Hypothalamus (tissue), 51 donors: ENCODE data around the gene LYPD1.

Experiments
- DNase-seq, 51 donors: peaks; one replicate each; lab custom pipeline; 2025; lab: John Stamatoyannopoulos, UW

The LYPD1 gene

DNA sequence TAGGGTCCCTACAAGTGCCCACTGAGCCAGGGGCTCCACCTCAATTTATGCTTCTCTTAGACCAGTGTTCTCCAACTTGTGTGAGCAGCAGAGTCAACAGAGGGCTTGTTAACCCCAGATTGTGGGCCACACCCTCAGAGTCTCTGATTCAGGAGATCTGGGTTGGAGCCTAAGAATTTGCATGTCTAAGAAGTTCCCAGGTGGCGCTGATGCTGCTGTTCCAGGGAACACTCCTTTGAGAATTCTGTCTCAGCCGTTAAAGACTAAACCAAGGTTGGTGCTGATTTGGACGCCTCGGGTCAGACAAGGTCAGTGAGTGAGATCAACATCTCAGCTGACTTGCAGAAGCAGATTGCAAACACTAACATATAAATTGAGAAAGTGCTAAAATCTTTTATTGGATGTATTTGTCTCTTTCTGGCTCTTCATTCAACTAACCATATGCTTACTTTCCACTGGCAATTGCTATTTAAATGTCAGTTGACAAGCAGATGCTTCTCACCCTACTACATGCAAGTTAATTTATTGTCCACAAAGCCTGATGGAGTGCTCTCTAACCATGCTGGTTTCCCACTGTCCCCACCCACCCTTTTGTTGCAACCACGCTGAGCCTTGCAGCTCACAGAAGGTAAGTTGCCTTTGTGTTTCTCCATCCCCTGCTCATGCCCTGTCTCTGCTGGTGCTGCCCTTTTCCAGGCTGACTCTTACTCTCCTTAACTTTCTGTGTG lies 31.5 kb downstream of the LYPD1 start:
- no peak for DNase-seq

DNA sequence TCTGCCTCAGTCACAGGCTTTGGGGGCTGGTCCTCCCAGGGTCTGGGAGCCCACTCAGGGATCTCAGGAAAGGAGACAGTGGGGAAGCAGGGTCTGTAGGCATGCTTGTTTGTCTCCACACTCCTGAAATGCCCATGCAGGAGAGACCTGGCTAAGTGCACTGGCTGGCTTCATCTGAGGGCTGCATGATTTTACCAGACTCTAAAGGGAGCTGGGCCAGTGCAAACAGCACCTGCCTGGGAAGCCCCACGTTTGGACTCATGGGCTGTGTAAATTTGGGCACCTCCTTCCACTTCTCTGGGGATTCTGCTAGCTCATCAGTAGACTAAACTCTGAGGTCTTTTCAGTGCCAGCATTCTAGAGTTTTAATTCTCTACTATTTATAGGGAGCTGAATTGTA lies 33.7 kb downstream of the LYPD1 start:
- no peak for DNase-seq

DNA sequence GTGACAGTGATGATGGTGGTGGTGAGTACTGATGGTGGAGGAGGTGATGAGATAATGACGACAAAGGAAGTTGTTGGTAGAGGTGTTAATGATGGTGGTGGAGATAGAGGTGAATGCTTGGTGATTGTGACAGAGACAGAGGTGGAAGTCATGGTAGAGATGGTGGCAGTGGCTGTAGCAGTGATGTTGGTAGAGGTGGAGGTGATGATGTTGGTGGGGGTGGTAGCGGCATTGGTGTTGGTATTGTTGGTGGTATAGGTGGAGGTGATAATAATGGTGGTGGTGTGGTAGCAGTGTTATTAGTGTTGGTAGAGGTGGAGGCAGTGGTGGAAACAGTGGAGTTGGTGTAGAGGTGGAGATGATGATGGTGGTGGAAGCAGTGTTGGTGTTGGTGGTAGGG lies 36.4 kb downstream of the LYPD1 start:
- DNase-seq = no peak

DNA sequence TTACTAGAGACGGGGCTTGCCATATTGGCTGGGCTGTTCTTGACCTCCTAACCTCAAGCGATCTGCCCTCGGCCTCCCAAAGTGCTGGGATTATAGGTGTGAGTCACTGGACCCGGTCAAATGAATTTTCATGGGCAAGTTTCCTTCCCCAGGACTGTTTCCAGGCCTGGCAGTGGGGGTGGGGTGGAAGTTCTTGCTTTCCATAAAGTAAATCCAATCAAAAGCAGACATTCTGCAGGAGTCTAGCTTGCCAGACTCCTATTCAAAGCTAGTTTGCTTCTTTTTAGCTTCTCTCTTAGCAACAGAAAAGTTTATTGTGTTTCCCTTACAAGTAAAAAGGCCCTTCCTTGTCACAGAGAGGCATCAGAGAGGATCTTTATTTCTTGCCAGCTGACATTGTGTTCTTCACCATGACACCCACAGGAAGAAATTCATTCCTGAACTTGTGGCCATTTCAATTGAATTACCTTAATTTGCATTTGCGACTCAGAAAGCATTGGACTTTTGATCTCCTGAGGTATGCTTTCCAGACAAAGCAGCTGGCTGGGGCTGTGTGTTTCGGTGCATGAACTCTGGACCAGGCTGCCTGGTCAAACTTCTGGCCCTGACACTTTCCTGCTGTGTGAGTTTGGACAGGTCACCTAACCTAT lies 37.9 kb downstream of the LYPD1 start:
- DNase-seq = peak in 35 of 51 donors; percentile 5 to 83 (median 51)

DNA sequence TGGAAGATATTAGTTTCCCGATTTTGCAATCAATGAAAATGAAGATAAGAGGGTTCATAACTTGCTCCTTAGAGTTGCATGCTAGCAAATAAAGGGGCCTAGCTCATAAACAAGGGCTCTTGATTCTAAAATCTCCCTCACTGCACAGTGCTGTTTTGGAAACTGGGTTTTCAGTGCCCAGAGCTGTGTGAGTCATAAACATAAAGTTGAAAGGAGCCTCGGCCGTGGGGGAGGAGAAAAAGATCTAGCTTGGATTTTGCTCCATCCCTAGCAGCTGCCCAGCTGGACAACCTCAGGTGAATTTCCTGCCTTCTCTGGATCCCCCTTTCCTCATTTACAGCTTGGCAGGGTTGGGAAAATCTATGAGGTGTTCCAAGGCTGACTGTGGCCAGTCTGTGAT lies 42.5 kb downstream of the LYPD1 start:
- DNase-seq = no peak

DNA sequence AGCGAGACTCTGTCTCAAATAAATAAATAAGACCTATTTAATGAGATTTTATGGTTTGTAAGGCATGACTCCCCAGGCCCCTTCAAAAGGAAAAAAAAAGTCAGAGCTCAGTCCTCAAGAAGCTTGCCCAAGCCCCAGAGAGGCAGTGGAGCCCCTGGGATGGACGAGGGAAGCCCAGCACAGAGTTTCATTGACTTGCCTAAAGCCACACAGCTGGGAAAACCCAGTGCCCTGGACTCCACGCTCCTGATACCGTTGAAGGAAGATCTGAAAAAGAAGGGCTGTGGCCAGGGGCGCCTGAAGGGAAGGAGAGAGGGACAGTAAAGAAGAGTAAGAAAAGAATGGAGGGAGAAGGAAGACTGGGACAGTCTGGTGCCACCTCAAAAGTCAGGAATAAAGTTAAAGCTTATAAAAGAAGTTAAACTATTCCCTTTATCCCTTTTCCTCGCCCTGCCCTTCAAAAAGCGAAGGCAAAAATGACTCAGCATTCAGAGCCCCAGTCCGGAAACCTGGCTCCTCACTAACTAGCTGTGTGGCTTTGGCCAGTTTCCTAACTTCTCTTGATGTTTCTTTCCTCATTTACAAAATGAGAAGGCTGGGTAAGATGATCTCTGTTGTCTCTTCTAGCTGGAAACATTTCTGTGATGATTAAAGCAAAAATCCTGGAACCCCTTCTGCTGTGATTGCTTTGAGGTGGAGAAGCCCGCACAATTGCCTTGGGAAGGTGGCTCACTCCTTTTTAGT lies 46.7 kb downstream of the LYPD1 start:
- no peak for DNase-seq

DNA sequence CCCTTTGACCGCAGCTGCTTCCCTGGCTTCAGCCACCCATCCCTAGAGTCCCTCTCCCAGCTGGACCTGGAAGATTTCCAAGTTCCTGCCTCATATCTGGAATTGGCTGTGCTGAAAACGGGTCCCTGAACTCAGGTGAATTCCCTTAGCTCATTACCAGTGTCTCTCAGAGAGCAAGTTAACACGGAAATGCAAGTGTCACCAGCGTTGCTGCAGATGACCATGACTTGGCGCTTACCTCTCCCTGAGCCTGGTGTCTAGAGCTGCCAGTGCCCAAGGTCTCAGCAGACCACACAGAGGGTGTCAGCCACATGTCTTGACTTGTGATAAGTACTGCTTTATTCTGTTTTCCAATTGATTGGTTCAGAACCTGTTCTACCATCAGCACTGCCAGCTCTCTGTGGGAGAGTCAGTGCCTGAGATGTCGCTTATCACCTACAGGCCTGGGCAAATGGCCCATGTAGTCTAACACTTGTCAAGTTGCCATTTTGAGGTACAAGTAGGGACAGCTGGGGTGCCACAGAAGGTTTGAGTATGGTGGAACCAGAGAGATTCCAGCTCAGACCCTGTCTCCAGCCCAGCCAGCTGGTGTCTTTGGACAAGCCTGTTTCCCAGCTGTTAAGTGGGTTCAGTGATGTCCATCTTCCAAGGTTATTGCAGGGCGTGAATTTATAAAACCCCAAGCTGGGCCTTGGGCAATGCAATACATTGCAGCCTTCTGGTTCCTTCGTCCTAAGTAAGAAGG lies 48.7 kb downstream of the LYPD1 start:
- DNase-seq = no peak

DNA sequence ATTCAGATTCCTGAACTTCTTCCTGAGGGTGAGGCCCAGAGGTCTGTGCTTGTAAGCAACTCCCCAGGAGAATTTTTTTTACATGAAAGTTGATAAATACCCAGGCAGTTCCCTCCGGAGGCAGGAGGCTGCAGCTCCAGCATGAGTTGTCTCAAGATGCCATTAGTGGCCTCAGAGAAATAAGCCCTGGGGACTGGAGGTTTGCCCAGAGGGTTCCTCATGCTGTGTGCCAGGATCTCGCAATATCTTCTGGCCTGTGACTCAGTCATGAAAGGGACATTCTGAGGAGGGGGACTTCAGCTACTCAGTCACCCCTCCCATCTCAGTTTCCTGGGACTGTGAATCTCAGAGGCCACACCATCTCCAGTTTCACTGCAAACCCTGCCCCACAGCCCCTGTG lies 49.9 kb downstream of the LYPD1 start:
- peak in 4 of 51 donors; percentile 8 to 29 (median 20) for DNase-seq

DNA sequence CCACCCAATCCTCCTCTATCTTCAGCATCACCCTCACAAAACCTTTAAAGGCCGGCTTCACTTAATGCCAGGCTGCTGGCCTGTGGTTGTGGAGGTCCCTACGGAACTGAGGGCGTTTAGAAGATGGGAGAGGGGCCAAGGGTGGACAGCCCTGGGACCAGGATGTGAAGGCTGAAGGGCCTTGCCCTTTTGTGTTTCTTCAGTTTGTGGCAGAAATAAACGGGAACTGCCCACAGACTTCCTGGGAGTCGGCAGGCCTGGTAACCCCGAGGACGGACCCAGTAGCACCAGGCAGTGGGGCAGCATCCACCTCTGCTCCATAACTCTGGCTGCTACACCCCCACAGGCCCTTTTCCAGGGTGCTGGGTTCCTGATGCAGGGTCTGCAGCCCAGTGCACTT lies 51.3 kb downstream of the LYPD1 start:
- no peak for DNase-seq

DNA sequence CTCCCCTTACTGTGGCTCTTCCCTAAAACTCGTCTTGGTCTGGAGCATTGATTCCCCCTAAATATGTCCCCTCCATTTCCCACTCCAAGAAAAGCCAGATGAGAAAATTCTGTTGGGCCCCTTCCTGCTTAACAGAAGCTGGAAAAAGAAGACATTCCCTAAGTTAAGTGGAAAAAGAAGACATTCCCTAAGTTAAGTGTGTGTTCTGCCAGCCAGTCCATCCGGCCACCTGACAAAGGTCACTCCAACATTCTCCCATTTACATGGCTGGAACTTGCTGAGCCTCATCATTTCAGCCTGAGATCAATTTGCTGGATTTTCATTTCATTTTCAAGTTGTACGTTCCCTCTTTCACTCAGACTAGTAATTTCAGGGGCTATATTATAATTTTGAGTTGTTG lies 52.0 kb downstream of the LYPD1 start:
- no peak for DNase-seq

DNA sequence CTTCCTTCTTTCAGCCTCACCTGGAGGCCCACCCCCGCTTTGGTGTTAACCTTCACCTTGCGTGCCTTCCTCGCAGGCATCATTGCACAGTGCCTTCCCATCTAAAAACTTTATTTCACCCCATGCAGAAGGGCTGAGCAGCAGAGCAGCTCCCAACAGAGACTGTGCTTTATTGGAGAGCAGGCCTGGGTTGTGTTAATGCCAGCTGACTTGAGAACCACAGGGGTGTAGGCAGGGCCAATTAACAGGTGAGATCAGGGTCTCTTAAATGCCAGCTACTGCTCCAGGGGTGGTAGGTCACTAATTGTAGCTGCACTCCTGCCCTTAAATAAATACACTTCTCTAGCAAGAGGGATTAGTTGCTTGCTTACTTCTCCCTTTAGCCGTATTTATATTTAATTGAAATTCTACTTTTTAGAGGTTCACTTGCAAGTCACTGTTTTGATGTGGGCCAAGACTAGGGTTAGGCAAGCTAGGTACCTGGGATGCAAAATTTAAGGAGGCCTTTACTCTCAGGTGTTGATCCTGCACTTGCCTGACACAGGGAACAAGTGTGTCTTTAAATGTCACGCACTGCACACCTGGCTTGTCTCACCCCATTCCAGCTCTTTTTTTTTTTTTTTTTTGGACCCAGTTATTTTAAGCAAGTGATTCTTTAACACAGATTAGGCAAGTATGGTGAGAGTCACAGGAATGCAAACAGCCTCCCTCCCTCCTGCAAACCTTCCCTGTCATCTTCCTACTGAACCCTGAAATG lies 54.5 kb downstream of the LYPD1 start:
- no peak for DNase-seq

DNA sequence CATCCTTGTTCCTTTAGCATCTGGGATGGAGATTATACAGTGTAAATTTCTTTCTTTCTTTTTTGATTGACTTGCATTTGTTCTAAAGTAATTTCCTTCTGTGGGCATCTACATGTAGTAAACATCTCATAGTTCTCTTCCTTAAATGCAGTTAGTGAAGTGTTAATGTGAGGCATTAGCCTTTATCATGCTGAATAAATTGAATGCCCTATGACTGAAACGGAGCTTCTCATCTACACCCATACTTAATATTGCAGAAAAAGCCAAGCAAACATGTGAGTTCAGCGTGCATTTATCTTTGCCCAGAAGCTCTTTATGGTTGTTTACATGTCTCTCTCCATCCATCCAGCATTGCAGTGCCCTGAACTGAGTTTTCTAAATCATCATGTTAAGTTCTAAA lies 58.3 kb downstream of the LYPD1 start:
- no peak for DNase-seq

DNA sequence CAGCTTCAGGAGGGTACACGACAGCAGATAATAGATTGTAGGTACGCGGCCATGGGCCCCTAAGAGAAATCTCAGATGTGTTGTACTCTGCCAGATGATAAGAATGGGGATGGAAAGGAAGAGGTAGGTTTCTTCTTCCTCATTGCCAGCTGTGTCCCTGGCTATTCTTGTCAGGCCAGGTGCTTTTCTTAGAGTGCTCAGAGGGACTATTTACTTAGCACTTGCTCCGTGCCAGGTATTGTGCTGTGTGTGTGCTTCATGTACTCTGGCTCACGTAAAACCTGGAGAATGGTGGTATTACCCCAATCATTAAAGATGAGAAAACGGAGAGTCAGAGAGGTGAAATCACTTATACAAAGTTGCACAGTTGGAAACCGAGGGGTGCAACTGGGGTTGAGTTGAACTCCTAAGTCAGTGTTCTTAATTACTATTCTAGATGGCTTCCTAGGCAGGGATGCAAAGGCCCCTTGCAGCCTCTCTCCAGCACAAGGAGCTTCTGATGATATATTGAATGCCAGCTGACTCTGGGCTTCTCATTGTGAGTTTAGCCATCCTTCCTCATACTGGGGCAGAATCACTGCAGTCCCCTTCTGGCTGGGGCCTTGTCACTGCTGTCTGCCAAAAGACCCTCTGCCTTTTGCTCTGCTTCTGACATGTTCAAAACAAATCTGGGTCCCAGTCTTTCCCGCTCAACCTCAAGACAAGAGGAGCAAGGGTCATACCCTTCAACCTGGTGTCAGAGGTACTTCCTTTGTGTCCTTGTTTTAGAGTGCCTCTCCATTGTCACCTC lies 60.7 kb downstream of the LYPD1 start:
- DNase-seq = no peak

DNA sequence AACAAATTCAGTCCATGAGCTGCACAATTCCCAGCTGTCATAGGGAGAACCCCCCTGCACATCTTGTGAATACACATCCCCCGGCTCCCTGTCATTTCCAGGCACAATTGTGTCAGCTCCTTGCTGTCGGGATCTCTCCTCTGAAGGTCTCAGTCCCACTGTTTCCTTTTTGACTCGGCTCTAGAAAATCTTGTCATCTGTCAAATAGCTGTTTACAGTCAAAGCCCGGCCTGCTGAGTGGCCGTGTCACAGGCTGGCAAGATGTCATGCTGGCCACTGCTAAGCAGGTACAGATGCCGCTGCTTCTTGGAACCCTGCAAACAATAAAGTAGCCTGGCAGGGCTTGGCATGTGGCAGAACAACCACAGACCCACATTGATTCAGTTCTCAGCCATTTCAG lies 61.7 kb downstream of the LYPD1 start:
- no peak for DNase-seq

DNA sequence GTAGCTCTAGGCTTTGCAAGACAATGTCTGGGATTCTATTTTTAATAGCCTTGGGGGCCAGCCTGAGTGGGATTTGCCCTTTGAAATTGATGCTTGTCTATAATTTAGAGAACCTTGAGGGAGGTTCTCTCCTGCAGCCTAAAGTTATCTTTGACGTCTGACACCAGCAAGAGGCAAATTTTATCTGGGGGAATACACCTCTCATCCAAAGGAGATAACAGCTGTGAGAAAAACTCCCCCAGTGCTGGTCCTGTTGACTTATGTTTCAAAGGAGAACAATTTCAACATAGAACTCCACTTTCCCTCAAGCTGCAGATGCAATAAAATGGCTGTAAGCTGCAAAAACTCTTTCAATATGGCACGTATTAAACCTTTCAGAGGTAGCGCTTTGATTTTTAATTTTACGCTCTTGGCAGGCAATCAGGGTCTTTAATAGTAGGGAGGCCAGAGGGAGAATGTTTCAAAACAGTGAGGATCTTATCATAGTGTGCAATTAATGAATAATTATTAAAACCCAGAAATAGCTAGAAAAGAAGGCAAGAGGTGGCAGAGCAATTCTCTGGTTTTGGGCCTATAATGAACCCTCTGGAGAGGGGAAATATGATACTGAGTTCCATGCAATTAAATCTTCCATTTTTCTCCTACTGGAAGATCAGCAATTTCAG lies 62.4 kb downstream of the LYPD1 start:
- DNase-seq = no peak

DNA sequence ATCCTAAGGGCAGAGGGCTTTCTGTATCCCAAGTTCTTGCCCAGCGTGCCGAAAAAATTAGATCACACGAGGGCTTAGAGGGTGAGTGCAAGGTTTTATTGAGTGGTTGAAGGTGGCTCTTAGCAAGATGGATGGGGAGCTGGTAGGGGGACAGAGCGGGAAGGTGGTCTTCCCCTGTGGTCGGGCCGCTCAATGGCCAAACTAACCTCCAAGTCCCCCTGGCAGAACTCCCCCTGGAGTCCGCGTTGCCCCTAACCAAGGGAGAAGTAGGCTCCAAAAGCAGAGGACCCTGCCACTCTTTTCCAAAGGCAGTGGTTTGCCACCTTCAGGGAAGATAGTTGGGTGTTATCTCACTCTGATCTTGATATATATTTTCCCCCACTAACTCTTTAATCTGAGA lies 63.4 kb downstream of the LYPD1 start:
- DNase-seq = no peak

DNA sequence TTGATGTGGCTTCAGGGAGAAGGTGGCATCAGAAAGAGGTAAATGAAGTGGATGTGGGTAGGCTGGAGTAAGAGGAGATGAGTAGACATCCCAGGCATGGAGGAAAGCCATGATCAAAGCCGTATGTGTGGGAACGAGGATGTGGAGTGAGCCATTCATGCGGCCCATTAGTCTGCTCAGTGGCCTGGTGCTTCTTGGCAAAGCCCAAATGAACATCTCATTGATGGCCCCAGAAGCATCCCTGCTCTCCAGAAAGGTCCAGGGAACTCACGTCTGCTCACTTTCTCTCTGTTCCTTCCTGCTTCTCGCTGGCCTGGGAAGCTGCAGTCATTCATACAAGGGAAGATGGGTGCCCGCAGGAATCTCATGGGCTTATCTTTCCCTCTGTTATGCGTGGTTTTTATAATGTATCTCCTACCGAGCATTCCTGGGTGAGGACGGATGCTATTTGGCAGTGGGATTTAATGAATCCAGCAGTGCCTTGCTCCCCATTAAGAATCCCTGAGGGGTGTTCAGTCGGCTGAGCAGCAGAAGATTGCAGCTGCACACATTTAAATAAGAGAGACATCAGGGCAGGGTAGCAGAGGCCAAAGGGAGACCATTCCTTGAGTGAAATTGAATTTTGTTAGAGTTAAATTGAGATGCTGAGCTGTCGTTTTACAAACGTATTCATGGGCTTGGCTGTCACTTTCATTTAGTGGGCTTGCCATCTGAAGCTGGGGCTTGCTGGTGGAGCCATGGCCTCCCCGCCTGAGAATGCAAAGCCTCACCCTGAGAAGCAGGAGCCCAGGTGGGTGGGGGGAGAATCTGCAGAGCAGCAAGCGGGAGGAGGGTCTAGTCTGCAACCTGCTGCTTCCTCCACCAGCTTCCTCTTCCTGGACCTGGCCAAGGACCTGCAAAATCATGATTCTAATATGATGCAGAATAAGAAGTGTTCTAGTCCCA lies 64.5 kb downstream of the LYPD1 start:
- DNase-seq = no peak

DNA sequence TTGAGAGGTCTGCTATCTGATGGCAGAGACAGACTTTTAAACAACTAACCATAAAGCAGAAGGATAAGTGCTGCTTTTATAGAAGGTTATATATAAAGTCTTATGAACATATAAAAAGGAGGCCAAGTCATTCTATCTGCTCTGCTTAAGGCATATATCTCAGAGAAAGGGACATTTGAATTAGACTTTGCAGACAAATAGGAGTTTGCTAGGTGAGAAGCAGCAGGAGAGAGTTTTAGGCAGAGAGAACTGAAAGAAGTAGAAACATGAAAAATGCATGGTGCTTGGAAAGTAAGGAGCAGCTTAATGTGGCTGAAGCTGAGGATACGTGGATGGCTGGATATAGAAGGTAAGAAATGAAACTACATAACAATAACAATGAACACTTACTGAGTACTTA lies 65.4 kb downstream of the LYPD1 start:
- DNase-seq = no peak
